Epithelial cell of esophagus (primary cell): ENCODE results near the gene NAA20.

Experiments
- DNase-seq: peaks from one replicate; pipeline ENCODE4 v3.0.0; 2010; ENCODE audit warnings: low read depth
- H3K4me3 ChIP-seq: 2 replicates; pipeline ENCODE4 v1.5.1; 2011; ENCODE audit warnings: mild to moderate bottlenecking, low read length, control low read depth
- TF ChIP-seq, protein P1 (sequence below): IDR thresholded peaks from 2 replicates; pipeline ENCODE4 v1.5.1; 2011; ENCODE audit warnings: low read depth, mild to moderate bottlenecking, low read length, control low read depth, inconsistent platforms; ENCODE audit not compliant: insufficient read depth; ENCODE audit errors: missing control alignments

The NAA20 gene

DNA sequence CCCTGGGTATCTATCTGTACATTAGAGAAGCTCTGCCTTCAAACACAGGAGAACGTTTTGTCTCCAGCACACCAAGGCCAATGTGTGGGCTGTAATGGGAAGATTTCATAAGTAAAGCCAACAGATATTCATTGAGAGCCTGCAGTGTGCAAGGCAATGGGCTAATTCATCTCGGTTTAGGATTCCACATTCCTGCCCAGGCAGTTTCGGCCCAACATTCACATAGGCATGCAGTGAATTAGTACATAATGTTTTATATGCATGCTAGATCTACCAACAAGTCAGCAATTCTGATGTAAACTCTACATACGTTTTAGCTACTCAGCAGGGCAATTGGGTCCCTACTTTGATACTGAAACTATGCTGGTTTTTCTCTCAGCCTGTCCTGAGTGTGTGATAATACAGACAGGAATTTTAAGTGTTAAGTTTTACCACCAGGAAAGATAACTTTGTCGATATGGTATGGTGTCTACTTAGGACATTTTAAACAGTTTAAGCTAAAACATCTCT is 46.9 kb upstream of the NAA20 start:
- no peak for DNase-seq
- no peak overlapping the region for H3K4me3 ChIP-seq
- TF ChIP-seq, protein P1, sequence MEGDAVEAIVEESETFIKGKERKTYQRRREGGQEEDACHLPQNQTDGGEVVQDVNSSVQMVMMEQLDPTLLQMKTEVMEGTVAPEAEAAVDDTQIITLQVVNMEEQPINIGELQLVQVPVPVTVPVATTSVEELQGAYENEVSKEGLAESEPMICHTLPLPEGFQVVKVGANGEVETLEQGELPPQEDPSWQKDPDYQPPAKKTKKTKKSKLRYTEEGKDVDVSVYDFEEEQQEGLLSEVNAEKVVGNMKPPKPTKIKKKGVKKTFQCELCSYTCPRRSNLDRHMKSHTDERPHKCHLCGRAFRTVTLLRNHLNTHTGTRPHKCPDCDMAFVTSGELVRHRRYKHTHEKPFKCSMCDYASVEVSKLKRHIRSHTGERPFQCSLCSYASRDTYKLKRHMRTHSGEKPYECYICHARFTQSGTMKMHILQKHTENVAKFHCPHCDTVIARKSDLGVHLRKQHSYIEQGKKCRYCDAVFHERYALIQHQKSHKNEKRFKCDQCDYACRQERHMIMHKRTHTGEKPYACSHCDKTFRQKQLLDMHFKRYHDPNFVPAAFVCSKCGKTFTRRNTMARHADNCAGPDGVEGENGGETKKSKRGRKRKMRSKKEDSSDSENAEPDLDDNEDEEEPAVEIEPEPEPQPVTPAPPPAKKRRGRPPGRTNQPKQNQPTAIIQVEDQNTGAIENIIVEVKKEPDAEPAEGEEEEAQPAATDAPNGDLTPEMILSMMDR, result no peak

DNA sequence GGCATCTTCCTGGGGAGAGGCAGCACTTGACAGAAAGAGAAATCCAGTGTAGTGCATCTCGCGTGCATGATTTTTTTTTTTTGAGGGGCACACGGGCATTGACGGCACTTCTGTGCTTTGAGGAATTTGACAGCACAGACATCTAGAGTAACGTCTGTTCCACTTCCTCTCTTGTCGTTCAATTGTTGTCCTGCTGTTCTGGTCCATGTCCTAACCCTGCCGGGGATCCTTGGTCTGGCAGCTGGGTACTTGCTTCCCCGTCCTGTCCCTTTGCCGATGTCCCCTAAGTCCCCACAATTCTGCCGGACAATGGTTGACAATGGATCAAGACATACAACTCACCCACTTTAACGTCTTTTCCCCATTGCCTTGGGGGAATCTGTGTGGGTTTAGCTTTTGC is 46.0 kb upstream of the NAA20 start:
- DNase-seq, result no peak
- TF ChIP-seq, protein P1, result no peak
- no peak overlapping the region for H3K4me3 ChIP-seq

DNA sequence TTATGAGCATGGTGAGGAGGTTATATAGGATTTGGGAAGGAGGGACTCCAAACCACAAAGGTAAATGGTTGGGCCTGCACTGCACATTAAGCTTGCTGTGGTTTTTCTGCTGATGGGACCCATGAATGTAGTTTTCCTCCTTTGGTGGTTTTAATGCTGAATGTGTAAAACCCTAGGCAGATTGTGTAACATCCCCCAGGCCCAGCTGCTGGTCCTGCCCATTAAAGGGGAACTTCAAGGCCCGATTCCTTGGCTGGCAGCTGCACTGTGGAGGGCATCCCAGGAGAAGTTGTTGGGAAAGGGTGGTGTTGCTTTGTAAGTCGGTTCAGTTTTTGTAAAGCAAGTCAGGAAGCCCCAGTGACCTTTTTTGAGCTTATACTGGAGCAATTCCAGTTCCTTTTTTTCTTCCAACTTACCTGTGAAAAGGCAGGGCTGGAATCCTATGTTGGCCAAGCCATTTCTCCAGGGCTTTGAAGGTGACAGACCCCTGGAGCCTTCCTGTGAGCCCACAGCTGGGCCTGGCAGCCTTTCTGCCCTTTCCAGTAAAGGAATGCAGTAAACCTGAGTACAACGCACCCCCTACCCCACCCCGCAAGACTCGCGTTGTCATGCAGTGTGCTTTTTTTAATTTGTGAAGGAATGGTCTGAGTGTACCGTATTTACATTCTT is 43.1 kb upstream of the NAA20 start:
- DNase-seq, result peak; percentile 80
- TF ChIP-seq, protein P1, result no peak
- peak overlapping the region; percentile 93 for H3K4me3 ChIP-seq

DNA sequence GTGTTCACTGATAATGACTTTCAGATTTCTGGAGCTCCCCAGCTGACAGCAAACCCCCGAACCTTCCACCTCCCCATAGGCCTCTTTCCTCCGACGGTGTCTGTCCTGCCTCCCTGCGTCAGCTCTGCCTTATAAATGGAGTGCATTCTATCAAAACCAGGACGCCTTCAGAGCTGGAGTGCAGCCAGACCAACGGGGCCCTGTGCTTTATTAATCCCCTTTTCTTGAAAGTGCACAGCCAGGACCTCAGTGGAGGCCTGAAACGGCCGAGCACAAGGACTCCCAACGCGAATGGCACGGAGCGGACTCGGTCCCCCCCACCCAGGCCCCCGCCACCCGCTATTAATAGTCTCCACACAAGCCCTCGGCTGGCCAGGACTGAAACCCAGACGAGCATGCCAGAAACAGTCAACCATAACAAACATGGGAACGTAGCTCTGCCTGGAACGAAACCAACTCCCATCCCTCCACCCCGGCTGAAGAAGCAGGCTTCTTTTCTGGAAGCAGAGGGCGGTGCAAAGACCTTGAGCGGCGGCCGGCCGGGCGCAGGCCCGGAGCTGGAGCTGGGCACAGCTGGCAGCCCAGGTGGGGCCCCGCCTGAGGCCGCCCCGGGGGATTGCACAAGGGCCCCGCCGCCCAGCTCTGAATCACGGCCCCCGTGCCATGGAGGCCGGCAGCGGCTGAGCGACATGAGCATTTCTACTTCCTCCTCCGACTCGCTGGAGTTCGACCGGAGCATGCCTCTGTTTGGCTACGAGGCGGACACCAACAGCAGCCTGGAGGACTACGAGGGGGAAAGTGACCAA is 42.3 kb upstream of the NAA20 start:
- DNase-seq, result peak; percentile 96
- H3K4me3 ChIP-seq, result peak overlapping the region; percentile 93
- TF ChIP-seq, protein P1, result no peak

DNA sequence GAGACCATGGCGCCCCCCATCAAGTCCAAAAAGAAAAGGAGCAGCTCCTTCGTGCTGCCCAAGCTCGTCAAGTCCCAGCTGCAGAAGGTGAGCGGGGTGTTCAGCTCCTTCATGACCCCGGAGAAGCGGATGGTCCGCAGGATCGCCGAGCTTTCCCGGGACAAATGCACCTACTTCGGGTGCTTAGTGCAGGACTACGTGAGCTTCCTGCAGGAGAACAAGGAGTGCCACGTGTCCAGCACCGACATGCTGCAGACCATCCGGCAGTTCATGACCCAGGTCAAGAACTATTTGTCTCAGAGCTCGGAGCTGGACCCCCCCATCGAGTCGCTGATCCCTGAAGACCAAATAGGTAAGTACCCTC is 41.7 kb upstream of the NAA20 start:
- DNase-seq, result no peak
- TF ChIP-seq, protein P1, result no peak
- peak overlapping the region; percentile 93 for H3K4me3 ChIP-seq

DNA sequence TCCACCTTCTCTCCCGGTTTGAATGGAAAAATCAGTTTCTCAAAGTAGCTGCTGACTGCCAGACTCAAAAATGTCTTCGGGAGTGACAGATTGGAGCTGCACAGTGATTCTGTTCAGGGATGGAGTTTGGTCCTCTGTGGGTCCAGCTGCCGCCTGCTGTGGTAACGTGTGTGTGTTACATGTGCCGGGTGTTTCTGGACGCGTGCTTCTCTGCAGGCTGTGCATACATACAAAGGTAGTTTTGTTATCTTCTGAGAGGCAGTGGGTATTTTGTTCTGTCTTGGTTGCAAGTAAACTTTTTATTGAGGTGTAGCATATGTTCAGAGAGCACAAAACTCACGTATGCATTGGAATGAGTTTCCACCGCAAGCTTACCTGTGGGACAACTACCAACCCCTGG is 41.3 kb upstream of the NAA20 start:
- peak; percentile 39 for DNase-seq
- peak overlapping the region; percentile 93 for H3K4me3 ChIP-seq

More for the DNA sequence above, 41.3 kb upstream of the NAA20 start:
- TF ChIP-seq, protein P1, result no peak
